Ascending aorta (tissue), 2 donors: Measurements from ENCODE around the gene VAV1. TPM values are rescaled to one million over a fixed set of nuclear protein-coding genes. Genes with fewer than 3 reads are reported as not detected.
"Not testable (repeated sequence)": the region's sequence is repeated elsewhere in the genome, so short reads cannot be mapped to it uniquely, and the experiment has no call there.

Experiments used
- DNase-seq, 2 donors: peaks; one replicate each; pipeline ENCODE4 v3.0.0-alpha.2; 2019; ENCODE audit warnings: low spot score in 2 of 2
- H3K27ac ChIP-seq, 2 donors: fragments of 200-600 bp; sonication (generic); one replicate each; pipeline ENCODE4 v1.5.1; 2016 to 2017; ENCODE audit warnings: mild to moderate bottlenecking in 1 of 2
- H3K27me3 ChIP-seq: fragments of 200-600 bp; sonication (generic); one replicate; pipeline ENCODE4 v1.5.1; 2017
- H3K36me3 ChIP-seq, 2 donors: fragments of 200-600 bp; sonication (generic); one replicate each; pipeline ENCODE4 v1.5.1; 2016
- H3K4me1 ChIP-seq, 2 donors: fragments of 200-600 bp; sonication (generic); one replicate each; pipeline ENCODE4 v1.5.1; 2016 to 2017; ENCODE audit warnings: mild to moderate bottlenecking in 1 of 2
- H3K4me3 ChIP-seq, 2 donors: fragments of 200-600 bp; sonication (generic); one replicate each; pipeline ENCODE4 v1.5.1; 2016 to 2017; ENCODE audit warnings: mild to moderate bottlenecking in 1 of 2
- H3K9me3 ChIP-seq, 2 donors: fragments of 200-600 bp; sonication (generic); one replicate each; pipeline ENCODE4 v1.5.1; 2016
- CTCF ChIP-seq, 3 experiments: fragments of 200-600 bp in 2 of 3; fragments of 450-650 bp in 1 of 3; sonication (generic) in 2 of 3; IDR thresholded peaks; one replicate each; pipeline ENCODE4 v1.5.1; 2016 to 2019; ENCODE audit warnings: antibody characterized with exemption in 3 of 3, mild to moderate bottlenecking in 1 of 3, moderate library complexity in 1 of 3
- intact Hi-C: fragments of 100-400 bp; cut with DNase I; formaldehyde crosslinking; loops from one replicate; pipeline ENCODE4 v1.15.1; 2023
- total RNA-seq: library from RNA; depleted of rRNA; stranded (reverse); fragments of >200 nt; gene quantifications from one replicate; pipeline ENCODE4 v1.1.0, GENCODE V29; 2016

The VAV1 gene
- total RNA-seq, 1 donor from 2014 or later: 4.4 TPM

- Histone ChIP-seq H3K27me3 (no peaks in the 10 kb centered on the region), H3K27ac (no peak overlapping the region), H3K9me3 (peaks cover 0 to 12% of the 10 kb centered on the region in 2 donors), H3K36me3 (no peaks in the 10 kb centered on the region), H3K4me1 (peaks cover 3 to 5% of the 10 kb centered on the region in 2 donors), H3K4me3 (no peak overlapping the region)
- no peak for DNase-seq
- intact Hi-C loops: no loop called here
- TF ChIP-seq CTCF (IDR thresholded peaks at IDR 0.05): no peak
These were observed 25.1 kb downstream of the VAV1 start for GRCh38 chr19:6797646-6798045.

GRCh38 chr19:6800160-6800790 lies 27.8 kb downstream of the VAV1 start:
- H3K4me3 ChIP-seq, H3K36me3 ChIP-seq, H3K27ac ChIP-seq, H3K4me1 ChIP-seq, DNase-seq, H3K27me3 ChIP-seq, H3K9me3 ChIP-seq, intact Hi-C loops: not testable (repeated sequence)

GRCh38 chr19:6800991-6801484 lies 28.5 kb downstream of the VAV1 start:
- H3K27me3 ChIP-seq: no peaks in the 10 kb centered on the region
- intact Hi-C loops: no loop called here
- no peaks in the 10 kb centered on the region for H3K9me3 ChIP-seq
- no peak for TF ChIP-seq CTCF (IDR thresholded peaks at IDR 0.05)
- no peak for DNase-seq
- H3K4me3 ChIP-seq: peak overlapping the region; percentile 27 to 53
- H3K36me3 ChIP-seq: no peaks in the 10 kb centered on the region
- peak overlapping the region; percentile 34 to 39 for H3K27ac ChIP-seq
- H3K4me1 ChIP-seq: peaks cover 3 to 5% of the 10 kb centered on the region in 2 donors

GRCh38 chr19:6801485-6802086 lies 29.1 kb downstream of the VAV1 start:
- Histone ChIP-seq H3K27me3 (no peaks in the 10 kb centered on the region), H3K9me3 (no peaks in the 10 kb centered on the region), H3K36me3 (no peaks in the 10 kb centered on the region), H3K4me1 (peaks cover 3 to 5% of the 10 kb centered on the region in 2 donors), H3K4me3 (peak overlapping the region; percentile 27 to 53), H3K27ac (peak overlapping the region; percentile 34 to 39)
- peak; percentile 22 to 75 for DNase-seq
- TF ChIP-seq CTCF (IDR thresholded peaks at IDR 0.05): no peak
- intact Hi-C loops: no loop called here

GRCh38 chr19:6802336-6803035 lies 30.0 kb downstream of the VAV1 start:
- Histone ChIP-seq H3K9me3 (no peaks in the 10 kb centered on the region), H3K27me3 (no peaks in the 10 kb centered on the region), H3K36me3 (no peaks in the 10 kb centered on the region), H3K4me1 (peaks cover 3 to 5% of the 10 kb centered on the region in 2 donors), H3K27ac (no peak overlapping the region), H3K4me3 (no peak overlapping the region)
- no peak for TF ChIP-seq CTCF (IDR thresholded peaks at IDR 0.05)
- DNase-seq: peak; percentile 28 to 72
- intact Hi-C loops: no loop called here

- H3K36me3 ChIP-seq: no peaks in the 10 kb centered on the region
- TF ChIP-seq CTCF (IDR thresholded peaks at IDR 0.05): no peak
- no peak for DNase-seq
- H3K4me1 ChIP-seq: peaks cover 3 to 5% of the 10 kb centered on the region in 2 donors
- H3K27ac ChIP-seq: no peak overlapping the region
- intact Hi-C loops: no loop called here
- no peaks in the 10 kb centered on the region for H3K9me3 ChIP-seq
- H3K4me3 ChIP-seq: no peak overlapping the region
- no peaks in the 10 kb centered on the region for H3K27me3 ChIP-seq
These were observed 30.5 kb downstream of the VAV1 start for GRCh38 chr19:6803036-6803404.
